ENCODE measurements around the gene GDI2.
"Not testable (repeated sequence)": the region's sequence is repeated elsewhere in the genome, so short reads cannot be mapped to it uniquely, and the experiment has no call there.

- not testable (repeated sequence) for TF ChIP-seq CTCF (conservative IDR thresholded peaks at IDR 0.05 in 1 of 2, IDR thresholded peaks at IDR 0.05 in 1 of 2; ENCODE audit: extremely low read depth in 1 of 2, insufficient read depth in 1 of 2, low read depth in 1 of 2, low read length in 2 of 2); EZH2 (IDR thresholded peaks at IDR 0.05; ENCODE audit: borderline replicate concordance, low read length)
Observed at GRCh38 chr10:5826511-5826910, 13.3 kb upstream of the GDI2 start.

All from mammary epithelial cell (primary cell).